ENCODE results near the gene CARD11. TPM values are rescaled to one million over a fixed set of nuclear protein-coding genes. Genes with fewer than 3 reads are reported as not detected.

CARD11 gene
- total RNA-seq, 1 experiment from 2014 or later, result 0.57 TPM

DNA sequence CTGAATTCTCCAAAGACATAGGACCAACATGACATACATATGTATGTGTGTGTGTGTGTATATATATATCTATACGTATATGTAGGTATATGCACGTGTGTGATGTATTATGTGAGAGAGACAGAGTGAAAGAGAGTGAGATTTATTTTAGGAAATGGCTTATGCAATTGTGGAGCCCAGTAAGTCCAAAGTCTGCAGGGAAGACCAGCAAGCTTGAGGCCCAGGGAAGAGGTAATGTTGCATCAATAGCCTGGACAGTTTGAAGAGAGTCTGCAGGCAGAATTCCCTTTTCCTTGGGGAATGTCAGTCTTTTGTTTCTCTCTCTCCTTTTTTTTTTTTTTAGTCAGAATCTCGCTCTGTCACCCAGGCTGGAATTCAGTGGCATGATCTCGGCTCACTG, 33.0 kb upstream of the CARD11 start:
- Histone ChIP-seq H3K27ac (ENCODE audit: low read depth, low read length) (no peak overlapping the region), H3K9ac (ENCODE audit: low read length) (no peak overlapping the region), H3K36me3 (ENCODE audit: control insufficient read depth in 1 of 2, insufficient read depth in 2 of 2, low read length in 2 of 2) (no peaks in the 10 kb centered on the region), H3K4me3 (replicated peaks in 1 of 2; ENCODE audit: low read depth in 1 of 2, low read length in 2 of 2) (no peak overlapping the region), H3K4me1 (ENCODE audit: control insufficient read depth in 1 of 2, insufficient read depth in 2 of 2, low read length in 2 of 2) (no peaks in the 10 kb centered on the region), H3K4me2 (ENCODE audit: low read length) (no peak overlapping the region), H3K27me3 (ENCODE audit: insufficient read depth, low read length) (peaks cover 15% of the 10 kb centered on the region), H2AFZ (ENCODE audit: low read depth, low read length, poor library complexity, severe bottlenecking) (no peak overlapping the region), H3K9me2 (ENCODE audit: insufficient read depth) (no peaks in the 10 kb centered on the region), H4K20me1 (ENCODE audit: insufficient read depth) (no peaks in the 10 kb centered on the region), H3K9me3 (ENCODE audit: control insufficient read depth in 1 of 2, insufficient read depth in 1 of 2, low read depth in 1 of 2, low read length in 2 of 2) (no peaks in the 10 kb centered on the region), H3K79me2 (ENCODE audit: insufficient read depth, low read length) (no peaks in the 10 kb centered on the region)
- no peak for TF ChIP-seq POLR2AphosphoS5 (IDR thresholded peaks at IDR 0.05; ENCODE audit: low read depth, low read length)
- TF ChIP-seq, protein P1, sequence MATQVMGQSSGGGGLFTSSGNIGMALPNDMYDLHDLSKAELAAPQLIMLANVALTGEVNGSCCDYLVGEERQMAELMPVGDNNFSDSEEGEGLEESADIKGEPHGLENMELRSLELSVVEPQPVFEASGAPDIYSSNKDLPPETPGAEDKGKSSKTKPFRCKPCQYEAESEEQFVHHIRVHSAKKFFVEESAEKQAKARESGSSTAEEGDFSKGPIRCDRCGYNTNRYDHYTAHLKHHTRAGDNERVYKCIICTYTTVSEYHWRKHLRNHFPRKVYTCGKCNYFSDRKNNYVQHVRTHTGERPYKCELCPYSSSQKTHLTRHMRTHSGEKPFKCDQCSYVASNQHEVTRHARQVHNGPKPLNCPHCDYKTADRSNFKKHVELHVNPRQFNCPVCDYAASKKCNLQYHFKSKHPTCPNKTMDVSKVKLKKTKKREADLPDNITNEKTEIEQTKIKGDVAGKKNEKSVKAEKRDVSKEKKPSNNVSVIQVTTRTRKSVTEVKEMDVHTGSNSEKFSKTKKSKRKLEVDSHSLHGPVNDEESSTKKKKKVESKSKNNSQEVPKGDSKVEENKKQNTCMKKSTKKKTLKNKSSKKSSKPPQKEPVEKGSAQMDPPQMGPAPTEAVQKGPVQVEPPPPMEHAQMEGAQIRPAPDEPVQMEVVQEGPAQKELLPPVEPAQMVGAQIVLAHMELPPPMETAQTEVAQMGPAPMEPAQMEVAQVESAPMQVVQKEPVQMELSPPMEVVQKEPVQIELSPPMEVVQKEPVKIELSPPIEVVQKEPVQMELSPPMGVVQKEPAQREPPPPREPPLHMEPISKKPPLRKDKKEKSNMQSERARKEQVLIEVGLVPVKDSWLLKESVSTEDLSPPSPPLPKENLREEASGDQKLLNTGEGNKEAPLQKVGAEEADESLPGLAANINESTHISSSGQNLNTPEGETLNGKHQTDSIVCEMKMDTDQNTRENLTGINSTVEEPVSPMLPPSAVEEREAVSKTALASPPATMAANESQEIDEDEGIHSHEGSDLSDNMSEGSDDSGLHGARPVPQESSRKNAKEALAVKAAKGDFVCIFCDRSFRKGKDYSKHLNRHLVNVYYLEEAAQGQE (IDR thresholded peaks at IDR 0.05; ENCODE audit: low read depth), result no peak
- no peak for TF ChIP-seq EZH2 (IDR thresholded peaks at IDR 0.05)
- TF ChIP-seq, protein P2, sequence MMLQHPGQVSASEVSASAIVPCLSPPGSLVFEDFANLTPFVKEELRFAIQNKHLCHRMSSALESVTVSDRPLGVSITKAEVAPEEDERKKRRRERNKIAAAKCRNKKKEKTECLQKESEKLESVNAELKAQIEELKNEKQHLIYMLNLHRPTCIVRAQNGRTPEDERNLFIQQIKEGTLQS (IDR thresholded peaks at IDR 0.05), result no peak
- TF ChIP-seq, protein P3, sequence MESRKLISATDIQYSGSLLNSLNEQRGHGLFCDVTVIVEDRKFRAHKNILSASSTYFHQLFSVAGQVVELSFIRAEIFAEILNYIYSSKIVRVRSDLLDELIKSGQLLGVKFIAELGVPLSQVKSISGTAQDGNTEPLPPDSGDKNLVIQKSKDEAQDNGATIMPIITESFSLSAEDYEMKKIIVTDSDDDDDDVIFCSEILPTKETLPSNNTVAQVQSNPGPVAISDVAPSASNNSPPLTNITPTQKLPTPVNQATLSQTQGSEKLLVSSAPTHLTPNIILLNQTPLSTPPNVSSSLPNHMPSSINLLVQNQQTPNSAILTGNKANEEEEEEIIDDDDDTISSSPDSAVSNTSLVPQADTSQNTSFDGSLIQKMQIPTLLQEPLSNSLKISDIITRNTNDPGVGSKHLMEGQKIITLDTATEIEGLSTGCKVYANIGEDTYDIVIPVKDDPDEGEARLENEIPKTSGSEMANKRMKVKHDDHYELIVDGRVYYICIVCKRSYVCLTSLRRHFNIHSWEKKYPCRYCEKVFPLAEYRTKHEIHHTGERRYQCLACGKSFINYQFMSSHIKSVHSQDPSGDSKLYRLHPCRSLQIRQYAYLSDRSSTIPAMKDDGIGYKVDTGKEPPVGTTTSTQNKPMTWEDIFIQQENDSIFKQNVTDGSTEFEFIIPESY (IDR thresholded peaks at IDR 0.05; ENCODE audit: extremely low read depth, insufficient replicate concordance, low read length), result no peak
- TF ChIP-seq RAD21 (IDR thresholded peaks at IDR 0.05; ENCODE audit: low read depth), result no peak
- TF ChIP-seq EGR1 (IDR thresholded peaks at IDR 0.05; ENCODE audit: low read depth), result no peak
- TF ChIP-seq, protein P4, sequence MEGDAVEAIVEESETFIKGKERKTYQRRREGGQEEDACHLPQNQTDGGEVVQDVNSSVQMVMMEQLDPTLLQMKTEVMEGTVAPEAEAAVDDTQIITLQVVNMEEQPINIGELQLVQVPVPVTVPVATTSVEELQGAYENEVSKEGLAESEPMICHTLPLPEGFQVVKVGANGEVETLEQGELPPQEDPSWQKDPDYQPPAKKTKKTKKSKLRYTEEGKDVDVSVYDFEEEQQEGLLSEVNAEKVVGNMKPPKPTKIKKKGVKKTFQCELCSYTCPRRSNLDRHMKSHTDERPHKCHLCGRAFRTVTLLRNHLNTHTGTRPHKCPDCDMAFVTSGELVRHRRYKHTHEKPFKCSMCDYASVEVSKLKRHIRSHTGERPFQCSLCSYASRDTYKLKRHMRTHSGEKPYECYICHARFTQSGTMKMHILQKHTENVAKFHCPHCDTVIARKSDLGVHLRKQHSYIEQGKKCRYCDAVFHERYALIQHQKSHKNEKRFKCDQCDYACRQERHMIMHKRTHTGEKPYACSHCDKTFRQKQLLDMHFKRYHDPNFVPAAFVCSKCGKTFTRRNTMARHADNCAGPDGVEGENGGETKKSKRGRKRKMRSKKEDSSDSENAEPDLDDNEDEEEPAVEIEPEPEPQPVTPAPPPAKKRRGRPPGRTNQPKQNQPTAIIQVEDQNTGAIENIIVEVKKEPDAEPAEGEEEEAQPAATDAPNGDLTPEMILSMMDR (IDR thresholded peaks at IDR 0.05 in 2 of 3, conservative IDR thresholded peaks at IDR 0.05 in 1 of 3; ENCODE audit: borderline replicate concordance in 1 of 3, insufficient read depth in 1 of 3, low read depth in 2 of 3, low read length in 2 of 3), result no peak
- no peak for TF ChIP-seq ZFX (IDR thresholded peaks at IDR 0.05)
- TF ChIP-seq ELF1 (IDR thresholded peaks at IDR 0.05; ENCODE audit: borderline replicate concordance, low read depth), result no peak
- TF ChIP-seq SP1 (IDR thresholded peaks at IDR 0.05; ENCODE audit: low read depth), result no peak
- TF ChIP-seq FOSL1 (IDR thresholded peaks at IDR 0.05; ENCODE audit: low read depth), result no peak
- TF ChIP-seq SRF (IDR thresholded peaks at IDR 0.05; ENCODE audit: low read depth), result no peak
- TF ChIP-seq CBX3 (IDR thresholded peaks at IDR 0.05; ENCODE audit: low read depth), result no peak
- TF ChIP-seq, protein P5, sequence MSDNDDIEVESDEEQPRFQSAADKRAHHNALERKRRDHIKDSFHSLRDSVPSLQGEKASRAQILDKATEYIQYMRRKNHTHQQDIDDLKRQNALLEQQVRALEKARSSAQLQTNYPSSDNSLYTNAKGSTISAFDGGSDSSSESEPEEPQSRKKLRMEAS (IDR thresholded peaks at IDR 0.05), result no peak
- no peak for TF ChIP-seq JUND (IDR thresholded peaks at IDR 0.05)
- no peak for TF ChIP-seq CEBPB (IDR thresholded peaks at IDR 0.05; ENCODE audit: low read depth)
- ChIA-PET CTCF (no interaction called here), RAD21 (ENCODE audit: low non-redundant PET in 1 of 2, low total read pairs in 2 of 2, uncharacterized antibody in 2 of 2, unreplicated experiment in 2 of 2) (interaction anchor here in 1 of 2 experiments (0.6 kb wide), 1 partner anchor 359 kb away, joined by 3 read pairs; no protein-coding TSS in a partner anchor), POLR2A (no interaction called here)
- ATAC-seq (no peak), DNase-seq (ENCODE audit: low read depth, low spot score) (no peak)
- intact Hi-C loops (cut with micrococcal nuclease), result no loop called here
- BruUV-seq (replicated peaks), result no TSS peak
